Peyer's patch (tissue), 4 donors: ENCODE results near the gene ZNF609.

Experiments used
- POLR2A ChIP-seq, 2 donors: fragments of 450-650 bp; IDR thresholded peaks; one replicate each; pipeline ENCODE4 v1.5.1; 2017; ENCODE audit warnings: antibody characterized with exemption in 2 of 2, mild to moderate bottlenecking in 2 of 2, moderate library complexity in 2 of 2
- TF ChIP-seq, protein P1 (sequence below), 6 experiments: fragments of 450-650 bp in 4 of 6; fragments of 200-600 bp in 2 of 6; sonication (generic) in 1 of 6; IDR thresholded peaks; one replicate each; pipeline ENCODE4 v1.5.1; 2017 to 2019; ENCODE audit warnings: antibody characterized with exemption in 6 of 6, mild to moderate bottlenecking in 3 of 6, moderate library complexity in 1 of 6

GRCh38 chr15:64703632-64703959 lies 243.2 kb downstream of the ZNF609 start:
- TF ChIP-seq, protein P1, sequence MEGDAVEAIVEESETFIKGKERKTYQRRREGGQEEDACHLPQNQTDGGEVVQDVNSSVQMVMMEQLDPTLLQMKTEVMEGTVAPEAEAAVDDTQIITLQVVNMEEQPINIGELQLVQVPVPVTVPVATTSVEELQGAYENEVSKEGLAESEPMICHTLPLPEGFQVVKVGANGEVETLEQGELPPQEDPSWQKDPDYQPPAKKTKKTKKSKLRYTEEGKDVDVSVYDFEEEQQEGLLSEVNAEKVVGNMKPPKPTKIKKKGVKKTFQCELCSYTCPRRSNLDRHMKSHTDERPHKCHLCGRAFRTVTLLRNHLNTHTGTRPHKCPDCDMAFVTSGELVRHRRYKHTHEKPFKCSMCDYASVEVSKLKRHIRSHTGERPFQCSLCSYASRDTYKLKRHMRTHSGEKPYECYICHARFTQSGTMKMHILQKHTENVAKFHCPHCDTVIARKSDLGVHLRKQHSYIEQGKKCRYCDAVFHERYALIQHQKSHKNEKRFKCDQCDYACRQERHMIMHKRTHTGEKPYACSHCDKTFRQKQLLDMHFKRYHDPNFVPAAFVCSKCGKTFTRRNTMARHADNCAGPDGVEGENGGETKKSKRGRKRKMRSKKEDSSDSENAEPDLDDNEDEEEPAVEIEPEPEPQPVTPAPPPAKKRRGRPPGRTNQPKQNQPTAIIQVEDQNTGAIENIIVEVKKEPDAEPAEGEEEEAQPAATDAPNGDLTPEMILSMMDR (IDR thresholded peaks at IDR 0.05) = no peak
- no peak for TF ChIP-seq POLR2A (IDR thresholded peaks at IDR 0.05)
